ENCODE data around the gene PDIA6.

Gene PDIA6

GRCh38 chr2:10812362-10813162 lies at the start of gene PDIA6:
TSS of gene PDIA6 (minus strand) at chr2:10812785. CDS start at chr2:10812696, 89 bp downstream.
- no peak for FAIRE-seq
- TF ChIP-seq POLR2A (IDR thresholded peaks at IDR 0.05; ENCODE audit: low read depth, low read length), result peak; percentile 86
- peak; percentile 94 for DNase-seq (ENCODE audit: insufficient read length, low spot score)

GRCh38 chr2:10862330-10862729 lies 49.7 kb upstream of the PDIA6 start:
- no peak for DNase-seq (ENCODE audit: insufficient read length, low spot score)
- no peak for TF ChIP-seq POLR2A (IDR thresholded peaks at IDR 0.05; ENCODE audit: low read depth, low read length)
- FAIRE-seq, result no peak

GRCh38 chr2:10861765-10862164 lies 49.2 kb upstream of the PDIA6 start:
- no peak for FAIRE-seq
- no peak for DNase-seq (ENCODE audit: insufficient read length, low spot score)
- no peak for TF ChIP-seq POLR2A (IDR thresholded peaks at IDR 0.05; ENCODE audit: low read depth, low read length)

- DNase-seq (ENCODE audit: insufficient read length, low spot score) (no peak), FAIRE-seq (no peak)
- TF ChIP-seq POLR2A (IDR thresholded peaks at IDR 0.05; ENCODE audit: low read depth, low read length), result no peak
Measured at GRCh38 chr2:10860814-10861325, 48.3 kb upstream of the PDIA6 start.

GRCh38 chr2:10860081-10860813 lies 47.7 kb upstream of the PDIA6 start:
- DNase-seq (ENCODE audit: insufficient read length, low spot score), result no peak
- TF ChIP-seq POLR2A (IDR thresholded peaks at IDR 0.05; ENCODE audit: low read depth, low read length), result no peak
- FAIRE-seq, result no peak

GRCh38 chr2:10859278-10859677 lies 46.7 kb upstream of the PDIA6 start:
- FAIRE-seq (no peak), DNase-seq (ENCODE audit: insufficient read length, low spot score) (no peak)
- TF ChIP-seq POLR2A (IDR thresholded peaks at IDR 0.05; ENCODE audit: low read depth, low read length), result no peak

GRCh38 chr2:10848541-10848940 lies 36.0 kb upstream of the PDIA6 start:
- no peak for FAIRE-seq
- no peak for DNase-seq (ENCODE audit: insufficient read length, low spot score)

GRCh38 chr2:10847008-10847407 lies 34.4 kb upstream of the PDIA6 start:
- FAIRE-seq, result no peak
- no peak for DNase-seq (ENCODE audit: insufficient read length, low spot score)
- no peak for TF ChIP-seq POLR2A (IDR thresholded peaks at IDR 0.05; ENCODE audit: low read depth, low read length)

More at GRCh38 chr2:10848541-10848940, 36.0 kb upstream of the PDIA6 start:
- no peak for TF ChIP-seq POLR2A (IDR thresholded peaks at IDR 0.05; ENCODE audit: low read depth, low read length)

GRCh38 chr2:10846110-10846861 lies 33.7 kb upstream of the PDIA6 start:
- FAIRE-seq (no peak), DNase-seq (ENCODE audit: insufficient read length, low spot score) (no peak)
- TF ChIP-seq POLR2A (IDR thresholded peaks at IDR 0.05; ENCODE audit: low read depth, low read length), result no peak

GRCh38 chr2:10845640-10846039 lies 33.1 kb upstream of the PDIA6 start:
- FAIRE-seq (no peak), DNase-seq (ENCODE audit: insufficient read length, low spot score) (no peak)
- TF ChIP-seq POLR2A (IDR thresholded peaks at IDR 0.05; ENCODE audit: low read depth, low read length), result no peak

- DNase-seq (ENCODE audit: insufficient read length, low spot score), result peak; percentile 44
- TF ChIP-seq POLR2A (IDR thresholded peaks at IDR 0.05; ENCODE audit: low read depth, low read length), result no peak
- no peak for FAIRE-seq
Measured at GRCh38 chr2:10844097-10844496, 31.5 kb upstream of the PDIA6 start.

GRCh38 chr2:10842506-10842905 lies 29.9 kb upstream of the PDIA6 start:
- FAIRE-seq (no peak), DNase-seq (ENCODE audit: insufficient read length, low spot score) (no peak)
- no peak for TF ChIP-seq POLR2A (IDR thresholded peaks at IDR 0.05; ENCODE audit: low read depth, low read length)

- FAIRE-seq (no peak), DNase-seq (ENCODE audit: insufficient read length, low spot score) (no peak)
- no peak for TF ChIP-seq POLR2A (IDR thresholded peaks at IDR 0.05; ENCODE audit: low read depth, low read length)
Measured at GRCh38 chr2:10841547-10842219, 29.1 kb upstream of the PDIA6 start.

Data from H54 (cell line).